ENCODE results near the gene WAPL. TPM values are rescaled to one million over a fixed set of nuclear protein-coding genes. Genes with fewer than 3 reads are reported as not detected.
"Not testable (repeated sequence)": the region's sequence is repeated elsewhere in the genome, so short reads cannot be mapped to it uniquely, and the experiment has no call there.

The WAPL gene
- total RNA-seq, 4 donors from 2014 or later = 17.4 to 75.1 (median 34.9) TPM

GRCh38 chr10:86391236-86391840, 130.3 kb downstream of the WAPL start:
- Histone ChIP-seq H3K9me3 (no peaks in the 10 kb centered on the region), H3K4me1 (no peaks in the 10 kb centered on the region), H3K4me3 (no peak overlapping the region), H3K27ac (no peak overlapping the region), H3K27me3 (peaks cover 0 to 9% of the 10 kb centered on the region in 2 donors), H3K36me3 (no peaks in the 10 kb centered on the region)
- intact Hi-C loops (cut with DNase I; ENCODE audit: low total_unique reads) = no loop called here
- TF ChIP-seq POLR2A (IDR thresholded peaks at IDR 0.05) = no peak
- TF ChIP-seq CTCF (IDR thresholded peaks at IDR 0.05) = no peak
- no peak for DNase-seq

- no peak for DNase-seq
- Histone ChIP-seq H3K9me3 (no peaks in the 10 kb centered on the region), H3K4me1 (no peaks in the 10 kb centered on the region), H3K27me3 (peaks cover 0 to 9% of the 10 kb centered on the region in 2 donors), H3K4me3 (no peak overlapping the region), H3K27ac (no peak overlapping the region), H3K36me3 (no peaks in the 10 kb centered on the region)
- intact Hi-C loops (cut with DNase I; ENCODE audit: low total_unique reads) = no loop called here
- TF ChIP-seq CTCF (IDR thresholded peaks at IDR 0.05) (no peak), POLR2A (IDR thresholded peaks at IDR 0.05) (no peak)
Observed at GRCh38 chr10:86390337-86391120, 131.1 kb downstream of the WAPL start.

GRCh38 chr10:86389441-86390193, 132.0 kb downstream of the WAPL start:
- no peaks in the 10 kb centered on the region for H3K36me3 ChIP-seq

GRCh38 chr10:86389109-86389440, 132.5 kb downstream of the WAPL start:
- DNase-seq; H3K27me3 ChIP-seq; H3K36me3 ChIP-seq; H3K27ac ChIP-seq; H3K9me3 ChIP-seq; intact Hi-C loops (cut with DNase I; ENCODE audit: low total_unique reads); H3K4me1 ChIP-seq: not testable (repeated sequence)
- H3K4me3 ChIP-seq = peak overlapping the region in 1 of 2 donors; percentile 19

More at GRCh38 chr10:86389441-86390193, 132.0 kb downstream of the WAPL start:
- H3K27me3 ChIP-seq = peaks cover 0 to 9% of the 10 kb centered on the region in 2 donors
- peak overlapping the region in 1 of 2 donors; percentile 19 for H3K4me3 ChIP-seq
- peak in 1 of 2 donors; percentile 32 for DNase-seq
- intact Hi-C loops (cut with DNase I; ENCODE audit: low total_unique reads) = no loop called here
- H3K27ac ChIP-seq = no peak overlapping the region
- TF ChIP-seq CTCF (IDR thresholded peaks at IDR 0.05) (no peak), POLR2A (IDR thresholded peaks at IDR 0.05) (no peak)
- no peaks in the 10 kb centered on the region for H3K9me3 ChIP-seq
- no peaks in the 10 kb centered on the region for H3K4me1 ChIP-seq

- TF ChIP-seq POLR2A (IDR thresholded peaks at IDR 0.05) = no peak
- TF ChIP-seq CTCF (IDR thresholded peaks at IDR 0.05) = no peak
- intact Hi-C loops (cut with DNase I; ENCODE audit: low total_unique reads) = no loop called here
- no peak overlapping the region for H3K4me3 ChIP-seq
- peaks cover 0 to 9% of the 10 kb centered on the region in 2 donors for H3K27me3 ChIP-seq
- H3K4me1 ChIP-seq = no peaks in the 10 kb centered on the region
- no peaks in the 10 kb centered on the region for H3K36me3 ChIP-seq
- no peak for DNase-seq
- no peaks in the 10 kb centered on the region for H3K9me3 ChIP-seq
- no peak overlapping the region for H3K27ac ChIP-seq
Observed at GRCh38 chr10:86388119-86388704, 133.4 kb downstream of the WAPL start.
